Glutamatergic neuron (in vitro differentiated cells): Measurements from ENCODE around the gene LSM7. TPM values are rescaled to one million over a fixed set of nuclear protein-coding genes. Genes with fewer than 3 reads are reported as not detected.

Experiments
- DNase-seq: peaks from one replicate; pipeline ENCODE4 v3.0.0; 2022
- H3K27ac Mint-ChIP-seq: one replicate; pipeline ENCODE4 v1.8.0; 2020; ENCODE audit warnings: mild to moderate bottlenecking, mixed read lengths, inconsistent platforms; ENCODE audit not compliant: unreplicated experiment
- H3K27me3 Mint-ChIP-seq: one replicate; pipeline ENCODE4 v1.8.0; 2020; ENCODE audit warnings: mild to moderate bottlenecking, moderate library complexity, mixed read lengths, inconsistent platforms; ENCODE audit not compliant: unreplicated experiment
- H3K36me3 Mint-ChIP-seq: one replicate; pipeline ENCODE4 v1.8.0; 2020; ENCODE audit warnings: mild to moderate bottlenecking, mixed read lengths, inconsistent platforms; ENCODE audit not compliant: unreplicated experiment
- H3K4me1 Mint-ChIP-seq: one replicate; pipeline ENCODE4 v1.8.0; 2020; ENCODE audit warnings: mild to moderate bottlenecking, low read depth, mixed read lengths, inconsistent platforms; ENCODE audit not compliant: unreplicated experiment
- H3K4me3 Mint-ChIP-seq: one replicate; pipeline ENCODE4 v1.8.0; 2020; ENCODE audit warnings: mild to moderate bottlenecking, mixed read lengths, inconsistent platforms; ENCODE audit not compliant: unreplicated experiment
- H3K9me3 Mint-ChIP-seq: one replicate; pipeline ENCODE4 v1.8.0; 2020; ENCODE audit warnings: mild to moderate bottlenecking, moderate library complexity, mixed read lengths, inconsistent platforms; ENCODE audit not compliant: unreplicated experiment
- total RNA-seq: library from RNA; stranded (reverse); fragmentation: NEBNext Ultra II Directional; extraction: Animal tissue kit (Norgen Biotek cat#: 25700); gene quantifications from one replicate; pipeline ENCODE4 v1.2.1, GENCODE V29; 2021; ENCODE audit not compliant: unreplicated experiment
- TF ChIP-seq, protein P1 (sequence below): fragments of 200-600 bp; sonication (generic); IDR thresholded peaks from one replicate; pipeline ENCODE4 v1.5.0; 2021; ENCODE audit not compliant: partially characterized antibody, unreplicated experiment

Gene LSM7
- total RNA-seq, 1 donor from 2014 or later, result 105 TPM

DNA sequence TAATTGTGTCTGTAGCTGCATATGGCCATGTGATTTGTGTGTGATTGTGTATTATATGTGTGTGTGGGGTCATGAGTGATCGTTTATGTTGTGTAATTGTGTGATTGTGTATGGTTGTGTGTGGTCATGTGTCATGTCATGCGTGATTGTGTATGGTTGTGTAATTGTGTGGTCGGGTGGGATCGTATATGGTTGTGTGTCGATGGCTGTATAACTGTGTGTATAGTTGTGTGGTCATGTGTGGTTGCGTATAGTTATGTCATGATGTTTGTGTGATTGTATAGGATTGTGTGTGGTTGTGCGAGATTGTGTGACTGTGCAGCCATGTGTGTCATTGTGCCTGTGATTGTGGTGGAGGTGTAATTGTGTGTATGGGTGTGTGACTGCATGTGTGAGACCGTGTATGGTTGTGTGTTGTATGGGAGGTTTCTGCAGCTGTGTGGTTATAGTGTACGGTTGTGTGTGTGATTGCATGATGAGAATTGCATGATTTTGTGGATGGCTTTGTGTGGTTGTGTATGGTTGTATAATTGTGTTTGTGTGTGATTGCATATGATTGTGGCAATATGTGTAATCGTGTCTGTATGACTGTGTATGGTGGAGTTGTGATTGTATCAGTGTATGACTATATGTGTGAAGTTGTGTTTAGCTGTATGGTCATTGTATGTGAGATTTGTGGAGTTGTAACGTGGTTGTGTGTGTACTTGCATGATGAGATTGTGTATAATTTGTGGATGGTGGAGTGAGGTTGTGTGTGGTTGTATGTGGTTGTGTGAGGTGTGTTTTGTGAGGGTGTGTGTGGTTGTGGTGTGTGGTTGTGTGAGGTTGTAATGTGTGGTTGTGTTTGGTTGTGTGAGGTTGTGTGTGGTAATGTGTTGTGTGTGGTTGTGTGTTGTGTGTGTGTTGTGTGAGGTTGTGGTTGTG, 33.9 kb upstream of the LSM7 start:
- Mint-ChIP-seq H3K36me3 (peaks cover 6% of the 10 kb centered on the region), H3K27me3 (peaks cover 3% of the 10 kb centered on the region), H3K9me3 (peaks cover 8% of the 10 kb centered on the region), H3K27ac (no peak overlapping the region), H3K4me1 (peaks cover 3% of the 10 kb centered on the region), H3K4me3 (no peak overlapping the region)
- TF ChIP-seq, protein P1, sequence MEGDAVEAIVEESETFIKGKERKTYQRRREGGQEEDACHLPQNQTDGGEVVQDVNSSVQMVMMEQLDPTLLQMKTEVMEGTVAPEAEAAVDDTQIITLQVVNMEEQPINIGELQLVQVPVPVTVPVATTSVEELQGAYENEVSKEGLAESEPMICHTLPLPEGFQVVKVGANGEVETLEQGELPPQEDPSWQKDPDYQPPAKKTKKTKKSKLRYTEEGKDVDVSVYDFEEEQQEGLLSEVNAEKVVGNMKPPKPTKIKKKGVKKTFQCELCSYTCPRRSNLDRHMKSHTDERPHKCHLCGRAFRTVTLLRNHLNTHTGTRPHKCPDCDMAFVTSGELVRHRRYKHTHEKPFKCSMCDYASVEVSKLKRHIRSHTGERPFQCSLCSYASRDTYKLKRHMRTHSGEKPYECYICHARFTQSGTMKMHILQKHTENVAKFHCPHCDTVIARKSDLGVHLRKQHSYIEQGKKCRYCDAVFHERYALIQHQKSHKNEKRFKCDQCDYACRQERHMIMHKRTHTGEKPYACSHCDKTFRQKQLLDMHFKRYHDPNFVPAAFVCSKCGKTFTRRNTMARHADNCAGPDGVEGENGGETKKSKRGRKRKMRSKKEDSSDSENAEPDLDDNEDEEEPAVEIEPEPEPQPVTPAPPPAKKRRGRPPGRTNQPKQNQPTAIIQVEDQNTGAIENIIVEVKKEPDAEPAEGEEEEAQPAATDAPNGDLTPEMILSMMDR, result no peak
- no peak for DNase-seq

DNA sequence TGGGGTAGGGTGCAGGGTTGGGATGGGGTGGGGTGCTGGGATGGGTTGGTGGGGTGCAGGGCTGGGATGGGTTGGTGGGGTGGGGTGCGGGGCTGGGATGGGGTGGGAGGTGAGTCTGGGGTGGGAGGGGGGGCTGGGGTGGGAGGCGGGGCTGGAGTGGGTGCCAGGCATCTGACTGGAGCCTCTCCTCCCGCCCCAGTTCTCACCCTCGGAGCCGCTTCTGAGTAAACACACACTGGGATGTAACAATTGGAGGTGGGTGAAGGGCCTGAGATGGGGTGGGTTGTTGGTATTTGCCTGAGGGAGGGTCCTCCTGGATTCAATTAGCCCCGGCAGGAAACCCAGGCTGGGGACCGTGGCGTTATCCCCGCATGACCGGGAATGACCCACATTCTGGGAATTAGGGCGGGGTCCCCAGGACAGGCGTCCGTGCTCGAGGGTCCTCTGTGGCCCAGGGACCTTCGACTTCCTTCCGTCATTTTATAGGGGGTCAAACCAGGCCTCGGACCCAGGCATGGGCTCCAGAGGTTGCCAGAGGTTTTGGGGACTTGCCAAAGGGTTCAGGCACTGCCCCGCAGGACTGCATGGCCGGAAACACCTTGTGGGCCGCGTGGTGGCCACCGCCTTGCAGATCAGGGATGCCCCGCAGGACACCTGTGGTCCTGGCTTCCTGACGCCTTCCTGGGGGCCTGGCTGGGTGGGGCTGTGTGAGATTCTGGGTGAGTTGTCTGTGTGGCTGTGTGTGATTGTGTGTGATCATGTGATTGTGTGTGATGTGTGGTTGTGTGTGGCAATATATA, 33.1 kb upstream of the LSM7 start:
- Mint-ChIP-seq H3K36me3 (peaks cover 6% of the 10 kb centered on the region), H3K9me3 (peaks cover 8% of the 10 kb centered on the region), H3K27ac (no peak overlapping the region), H3K27me3 (peaks cover 3% of the 10 kb centered on the region), H3K4me1 (peaks cover 3% of the 10 kb centered on the region), H3K4me3 (no peak overlapping the region)
- TF ChIP-seq, protein P1, result no peak
- DNase-seq, result no peak

DNA sequence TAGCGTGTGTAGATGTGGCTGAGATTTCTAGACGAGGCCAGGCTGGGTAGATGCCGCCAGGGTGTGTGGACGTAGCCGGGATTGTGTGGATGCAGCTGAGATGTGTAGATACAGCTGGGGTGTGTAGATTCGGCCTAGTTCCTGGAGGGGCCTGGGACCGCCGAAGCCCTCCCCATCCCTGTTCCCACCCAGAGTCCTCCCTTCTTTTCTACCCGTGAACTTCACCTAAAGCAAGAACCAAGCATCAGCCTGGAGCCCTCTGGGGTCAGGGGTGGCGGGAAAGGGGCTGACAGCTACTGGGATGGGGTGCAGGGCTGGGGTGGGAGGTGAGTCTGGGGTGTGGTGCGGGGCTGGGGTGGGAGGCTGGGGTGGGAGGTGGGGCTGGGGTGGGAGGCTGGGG, 32.4 kb upstream of the LSM7 start:
- Mint-ChIP-seq H3K4me3 (no peak overlapping the region), H3K27me3 (peaks cover 3% of the 10 kb centered on the region), H3K36me3 (peaks cover 6% of the 10 kb centered on the region), H3K9me3 (peaks cover 6% of the 10 kb centered on the region), H3K4me1 (peaks cover 3% of the 10 kb centered on the region), H3K27ac (no peak overlapping the region)
- TF ChIP-seq, protein P1, result no peak
- no peak for DNase-seq

DNA sequence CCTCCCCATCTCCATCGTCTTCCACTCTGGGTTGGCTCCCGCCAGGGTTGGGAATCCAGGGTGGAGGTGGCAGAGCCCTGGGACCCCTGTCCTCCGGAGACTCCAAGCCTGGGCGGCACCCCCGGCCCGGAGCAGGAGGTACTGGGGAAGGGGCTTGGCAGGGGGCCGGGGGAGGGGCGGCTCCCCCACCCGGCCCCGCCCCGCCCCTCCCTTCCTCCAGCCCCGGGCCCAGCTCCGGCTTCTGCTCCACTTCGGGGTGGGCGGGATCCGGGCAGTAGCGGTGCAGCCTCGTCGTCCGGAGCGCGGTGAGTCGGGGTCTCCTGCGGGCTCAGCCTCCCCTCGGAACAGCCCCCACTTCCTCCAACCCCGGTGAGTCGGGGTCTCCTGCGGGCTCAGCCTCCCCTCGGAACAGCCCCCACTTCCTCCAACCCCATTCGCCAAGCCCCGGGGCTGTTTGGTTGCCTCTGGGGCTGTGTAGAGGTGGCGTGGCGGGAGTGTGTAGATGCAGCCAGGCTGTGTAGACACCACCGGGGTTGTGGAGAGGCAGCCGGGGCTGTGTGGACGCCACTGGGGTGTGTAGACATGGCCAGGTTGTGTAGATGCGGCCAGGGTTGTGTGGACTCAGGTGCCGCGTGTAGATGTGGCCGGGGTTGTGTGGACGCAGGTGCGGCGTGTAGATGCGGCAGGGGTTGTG, 31.8 kb upstream of the LSM7 start, which contains the start of gene TMPRSS9:
TMPRSS9 (plus strand) TSS at position 274 of the 694 bp plus-strand sequence. CDS start 29,521 bp downstream, outside the sequence.
- Mint-ChIP-seq H3K4me3 (no peak within 1 kb of the TSS), H3K4me1 (peaks cover 3% of the 10 kb centered on the region), H3K9me3 (peaks cover 6% of the 10 kb centered on the region), H3K36me3 (peaks cover 3% of the 10 kb centered on the region), H3K27ac (no peak within 1 kb of the TSS), H3K27me3 (peaks cover 3% of the 10 kb centered on the region)
- TF ChIP-seq, protein P1, result no peak
- DNase-seq, result no peak
